IMR-90 (cell line): ENCODE measurements around the gene CHST8. TPM values are rescaled to one million over a fixed set of nuclear protein-coding genes. Genes with fewer than 3 reads are reported as not detected.
A peak's percentile ranks its signal among the peaks of the same experiment; 100 is the strongest.

Source experiments
- ATAC-seq: fragments of 200-7000 bp; cut with Tn5 transposase; 2 replicates; pipeline ENCODE4 v1.9.1; 2020; ENCODE audit warnings: low read depth, mild to moderate bottlenecking, moderate library complexity
- BruUV-seq: library from RNA; stranded (reverse); fragments of 400-500 nt; replicated peaks from 2 replicates; lab custom pipeline; 2021; lab: Mats Ljungman, UMichigan
- CTCF ChIA-PET: fragments of 300-600 bp; formaldehyde crosslinking; extraction: SDS; loops from one replicate; lab custom pipeline; 2021; ENCODE audit warnings: antibody characterized with exemption; lab: Yijun Ruan, JAX
- POLR2A ChIA-PET: fragments of 300-600 bp; sonication (Branson Sonifier 250); formaldehyde crosslinking; loops from one replicate; lab custom pipeline; 2022; ENCODE audit warnings: antibody characterized with exemption; ENCODE audit not compliant: unreplicated experiment; lab: Charles Lee
- DNase-seq: peaks from one replicate; pipeline ENCODE4 v3.0.0; 2013
- H2AFZ ChIP-seq: replicated peaks from 2 replicates; pipeline ENCODE3; 2013; ENCODE audit warnings: low read length, mild to moderate bottlenecking; ENCODE audit not compliant: poor library complexity
- H2AK5ac ChIP-seq: 2 replicates; pipeline ENCODE4 v1.6.1; 2013; ENCODE audit warnings: low read depth, low read length, inconsistent platforms
- H2AK9ac ChIP-seq: replicated peaks from 2 replicates; pipeline ENCODE3; 2013; ENCODE audit warnings: mild to moderate bottlenecking, low read depth, low read length, moderate library complexity; ENCODE audit not compliant: poor library complexity
- H2BK120ac ChIP-seq: 2 replicates; pipeline ENCODE4 v1.6.1; 2013; ENCODE audit warnings: low read depth, low read length, inconsistent platforms
- H2BK15ac ChIP-seq: 3 replicates; pipeline ENCODE4 v1.6.1; 2013; ENCODE audit warnings: low read depth, low read length, inconsistent platforms
- H2BK20ac ChIP-seq: 2 replicates; pipeline ENCODE4 v1.6.1; 2013; ENCODE audit warnings: low read depth, mild to moderate bottlenecking, inconsistent platforms, low read length, moderate library complexity
- H2BK5ac ChIP-seq: 2 replicates; pipeline ENCODE4 v1.6.1; 2013; ENCODE audit warnings: mild to moderate bottlenecking, low read depth, low read length, inconsistent platforms; ENCODE audit not compliant: poor library complexity, severe bottlenecking
- H3K14ac ChIP-seq: replicated peaks from 2 replicates; pipeline ENCODE4 v1.6.1; 2013; ENCODE audit warnings: low read depth, low read length, inconsistent platforms
- H3K18ac ChIP-seq: 2 replicates; pipeline ENCODE4 v1.6.1; 2013; ENCODE audit warnings: low read depth, low read length, control low read depth
- H3K23ac ChIP-seq: 2 replicates; pipeline ENCODE4 v1.6.1; 2013; ENCODE audit warnings: low read depth, low read length, inconsistent platforms
- H3K27ac ChIP-seq: 2 replicates; pipeline ENCODE4 v1.5.1; 2013; ENCODE audit warnings: mild to moderate bottlenecking, control low read depth, low read length; ENCODE audit not compliant: insufficient read depth
- H3K27me3 ChIP-seq: 2 replicates; pipeline ENCODE4 v1.6.1; 2013; ENCODE audit warnings: low read length; ENCODE audit not compliant: control insufficient read depth, insufficient read depth
- H3K36me3 ChIP-seq: 2 replicates; pipeline ENCODE4 v1.6.1; 2013; ENCODE audit warnings: low read length, mixed read lengths; ENCODE audit not compliant: control insufficient read depth, insufficient read depth
- H3K4ac ChIP-seq: 2 replicates; pipeline ENCODE4 v1.6.1; 2013; ENCODE audit warnings: low read depth, low read length, inconsistent platforms
- H3K4me1 ChIP-seq: 2 replicates; pipeline ENCODE4 v1.6.1; 2013; ENCODE audit warnings: low read length, mixed read lengths; ENCODE audit not compliant: control insufficient read depth, insufficient read depth
- H3K4me2 ChIP-seq: 2 replicates; pipeline ENCODE4 v1.6.1; 2013; ENCODE audit warnings: low read depth, mild to moderate bottlenecking, control low read depth, low read length, moderate library complexity
- H3K4me3 ChIP-seq: 2 replicates; pipeline ENCODE4 v1.5.1; 2013; ENCODE audit warnings: low read depth, mild to moderate bottlenecking, control low read depth, low read length, moderate library complexity; ENCODE audit not compliant: insufficient read depth
- H3K56ac ChIP-seq: 2 replicates; pipeline ENCODE4 v1.6.1; 2013; ENCODE audit warnings: low read length, inconsistent platforms; ENCODE audit not compliant: insufficient read depth; ENCODE audit errors: extremely low read depth
- H3K79me1 ChIP-seq, 2 experiments: 2 replicates each; pipeline ENCODE4 v1.6.1; 2013; ENCODE audit warnings: low read length in 2 of 2, inconsistent platforms in 1 of 2, low read depth in 1 of 2
- H3K9ac ChIP-seq: 2 replicates; pipeline ENCODE4 v1.6.1; 2013; ENCODE audit warnings: low read depth, low read length, control low read depth
- H3K9me1 ChIP-seq: 2 replicates; pipeline ENCODE4 v1.6.1; 2013; ENCODE audit warnings: low read length, inconsistent platforms; ENCODE audit not compliant: insufficient read depth
- H3K9me3 ChIP-seq: 2 replicates; pipeline ENCODE4 v1.6.1; 2013; ENCODE audit warnings: low read length; ENCODE audit not compliant: control insufficient read depth, insufficient read depth
- H4K20me1 ChIP-seq: 2 replicates; pipeline ENCODE4 v1.6.1; 2013; ENCODE audit warnings: low read length, inconsistent platforms; ENCODE audit not compliant: insufficient read depth
- H4K5ac ChIP-seq: 2 replicates; pipeline ENCODE4 v1.6.1; 2013; ENCODE audit warnings: mild to moderate bottlenecking, low read depth, low read length, control low read depth
- H4K8ac ChIP-seq, 2 experiments: 2 replicates each; pipeline ENCODE4 v1.6.1; 2013; ENCODE audit warnings: low read depth in 2 of 2, low read length in 2 of 2, control low read depth in 1 of 2, inconsistent platforms in 1 of 2
- H4K91ac ChIP-seq: 2 replicates; pipeline ENCODE4 v1.6.1; 2013; ENCODE audit warnings: low read depth, low read length, inconsistent platforms; ENCODE audit not compliant: insufficient read depth
- BHLHE40 ChIP-seq: fragments of 150-350 bp; IDR thresholded peaks from 2 replicates; pipeline ENCODE4 v1.6.1; 2016; ENCODE audit warnings: mild to moderate bottlenecking, low read depth, low read length
- CEBPB ChIP-seq: IDR thresholded peaks from 2 replicates; pipeline ENCODE4 v1.6.1; 2012; ENCODE audit warnings: low read depth, low read length, improper control_type of control experiment
- CHD1 ChIP-seq: IDR thresholded peaks from 2 replicates; pipeline ENCODE4 v1.6.1; 2012; ENCODE audit warnings: low read depth, low read length, improper control_type of control experiment
- ELK1 ChIP-seq: fragments of 150-350 bp; IDR thresholded peaks from 2 replicates; pipeline ENCODE4 v1.6.1; 2016; ENCODE audit warnings: low read depth, mild to moderate bottlenecking, low read length, moderate library complexity, borderline replicate concordance
- MAFK ChIP-seq: IDR thresholded peaks from 2 replicates; pipeline ENCODE4 v1.6.1; 2012; ENCODE audit warnings: low read depth, low read length, improper control_type of control experiment
- MAZ ChIP-seq: IDR thresholded peaks from 2 replicates; pipeline ENCODE4 v1.6.1; 2012; ENCODE audit warnings: low read depth, mild to moderate bottlenecking, low read length, improper control_type of control experiment, moderate library complexity, borderline replicate concordance
- MXI1 ChIP-seq: IDR thresholded peaks from 2 replicates; pipeline ENCODE4 v1.6.1; 2012; ENCODE audit warnings: low read depth, mild to moderate bottlenecking, low read length, moderate library complexity, borderline replicate concordance
- NFE2L2 ChIP-seq: fragments of 150-350 bp; IDR thresholded peaks from 2 replicates; pipeline ENCODE4 v1.6.1; 2016; ENCODE audit warnings: low read depth, mild to moderate bottlenecking, low read length
- POLR2A ChIP-seq: IDR thresholded peaks from 2 replicates; pipeline ENCODE4 v1.6.1; 2012; ENCODE audit warnings: mild to moderate bottlenecking, low read depth, low read length
- RAD21 ChIP-seq: IDR thresholded peaks from 2 replicates; pipeline ENCODE4 v1.6.1; 2012; ENCODE audit warnings: low read length, improper control_type of control experiment
- RCOR1 ChIP-seq: IDR thresholded peaks from 2 replicates; pipeline ENCODE4 v1.6.1; 2012; ENCODE audit warnings: mild to moderate bottlenecking, low read length, improper control_type of control experiment; ENCODE audit not compliant: insufficient replicate concordance
- RFX5 ChIP-seq: IDR thresholded peaks from 2 replicates; pipeline ENCODE4 v1.8.0; 2012; ENCODE audit warnings: low read depth, mild to moderate bottlenecking, low read length, moderate library complexity
- SMC3 ChIP-seq: fragments of 150-350 bp; IDR thresholded peaks from 2 replicates; pipeline ENCODE4 v1.6.1; 2016; ENCODE audit warnings: low read depth, mild to moderate bottlenecking, antibody characterized with exemption, low read length, moderate library complexity
- WGBS, 2 experiments: methylation state at CpG; one replicate each; pipeline versions ENCODE4 v1.1.5 to v1.1.7; 2013; ENCODE audit warnings: missing lambda C conversion rate in 2 of 2; ENCODE audit not compliant: insufficient read length in 1 of 2; ENCODE audit errors: extremely low coverage in 2 of 2; 5-methylcytosine and 5-hydroxymethylcytosine counted together
- dilution Hi-C: fragments of 300-500 bp; cut with HindIII; formaldehyde crosslinking; loops from one replicate; pipeline ENCODE4 v1.14.3; 2018; ENCODE audit warnings: low sequenced_read_pairs; ENCODE audit not compliant: unreplicated experiment
- in situ Hi-C: fragments of 300-500 bp; cut with MboI; formaldehyde crosslinking; loops from 3 replicates; pipeline ENCODE4 v1.14.3; 2019; ENCODE audit warnings: low sequenced_read_pairs, inconsistent platforms, mixed read lengths
- intact Hi-C: fragments of 100-400 bp; cut with micrococcal nuclease; formaldehyde crosslinking; loops from 2 replicates; pipeline ENCODE4 v1.10.0; 2022
- polyA plus RNA-seq, 3 experiments: library from polyadenylated mRNA; depleted of rRNA; stranded (reverse); fragments of >200 nt; gene quantifications; 2 replicates each; pipeline ENCODE4 v1.2.3, GENCODE V29; 2012; ENCODE audit warnings: low replicate concordance in 1 of 3
- total RNA-seq: library from RNA; depleted of rRNA; stranded (reverse); fragments of >200 nt; gene quantifications from 2 replicates; pipeline ENCODE4 v1.2.3, GENCODE V29; 2012
- TF ChIP-seq, protein P1 (sequence below): fragments of 150-350 bp; IDR thresholded peaks from 2 replicates; pipeline ENCODE4 v1.6.1; 2017; ENCODE audit warnings: mild to moderate bottlenecking, antibody characterized with exemption, low read length, low read depth
- TF ChIP-seq, protein P2 (sequence below): conservative IDR thresholded peaks from 2 replicates; pipeline ENCODE4 v1.5.1; 2012; ENCODE audit warnings: mild to moderate bottlenecking, low read depth, low read length, improper control_type of control experiment

Gene CHST8
- total and polyA plus RNA-seq, 2 of the 4 experiments (the other 2 are of a cell fraction): not detected

DNA sequence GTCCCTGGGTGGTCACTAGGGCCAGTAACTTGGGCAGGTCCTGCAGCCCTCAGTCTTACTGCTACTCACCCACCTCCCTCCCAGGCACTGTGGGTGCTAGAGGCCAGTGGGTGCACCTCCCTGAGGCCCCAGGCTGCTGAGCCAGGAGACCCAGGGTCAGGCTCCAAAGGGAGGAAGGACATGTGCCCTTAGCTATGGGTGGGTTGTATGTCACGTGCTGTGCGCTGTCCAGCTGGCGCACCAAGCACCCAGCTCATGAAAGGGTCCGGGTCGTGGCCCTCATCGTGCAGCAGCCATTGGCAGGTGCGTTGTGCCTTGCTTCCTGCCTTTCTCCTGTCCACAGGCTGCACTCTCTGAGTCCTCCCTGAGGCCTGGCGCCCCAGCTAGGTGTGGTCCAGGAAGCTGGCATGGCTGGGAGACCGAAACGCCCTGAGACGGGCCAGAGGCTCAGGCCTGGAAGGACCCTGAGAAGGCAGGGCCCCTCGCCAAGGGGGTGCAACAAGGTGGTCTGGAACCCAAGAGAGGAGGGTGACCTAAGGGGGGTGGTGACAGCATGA is 127.9 kb downstream of the CHST8 start:
- H3K9ac ChIP-seq: no peak overlapping the region
- no peaks in the 10 kb centered on the region for H4K20me1 ChIP-seq
- TF ChIP-seq, protein P1, sequence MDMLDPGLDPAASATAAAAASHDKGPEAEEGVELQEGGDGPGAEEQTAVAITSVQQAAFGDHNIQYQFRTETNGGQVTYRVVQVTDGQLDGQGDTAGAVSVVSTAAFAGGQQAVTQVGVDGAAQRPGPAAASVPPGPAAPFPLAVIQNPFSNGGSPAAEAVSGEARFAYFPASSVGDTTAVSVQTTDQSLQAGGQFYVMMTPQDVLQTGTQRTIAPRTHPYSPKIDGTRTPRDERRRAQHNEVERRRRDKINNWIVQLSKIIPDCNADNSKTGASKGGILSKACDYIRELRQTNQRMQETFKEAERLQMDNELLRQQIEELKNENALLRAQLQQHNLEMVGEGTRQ: no peak
- TF ChIP-seq SMC3 (no peak), POLR2A (no peak), BHLHE40 (no peak), CEBPB (no peak), RCOR1 (no peak), NFE2L2 (no peak), ELK1 (no peak), MXI1 (no peak), RFX5 (no peak), MAFK (no peak), MAZ (no peak), RAD21 (no peak), CHD1 (no peak)
- TF ChIP-seq, protein P2, sequence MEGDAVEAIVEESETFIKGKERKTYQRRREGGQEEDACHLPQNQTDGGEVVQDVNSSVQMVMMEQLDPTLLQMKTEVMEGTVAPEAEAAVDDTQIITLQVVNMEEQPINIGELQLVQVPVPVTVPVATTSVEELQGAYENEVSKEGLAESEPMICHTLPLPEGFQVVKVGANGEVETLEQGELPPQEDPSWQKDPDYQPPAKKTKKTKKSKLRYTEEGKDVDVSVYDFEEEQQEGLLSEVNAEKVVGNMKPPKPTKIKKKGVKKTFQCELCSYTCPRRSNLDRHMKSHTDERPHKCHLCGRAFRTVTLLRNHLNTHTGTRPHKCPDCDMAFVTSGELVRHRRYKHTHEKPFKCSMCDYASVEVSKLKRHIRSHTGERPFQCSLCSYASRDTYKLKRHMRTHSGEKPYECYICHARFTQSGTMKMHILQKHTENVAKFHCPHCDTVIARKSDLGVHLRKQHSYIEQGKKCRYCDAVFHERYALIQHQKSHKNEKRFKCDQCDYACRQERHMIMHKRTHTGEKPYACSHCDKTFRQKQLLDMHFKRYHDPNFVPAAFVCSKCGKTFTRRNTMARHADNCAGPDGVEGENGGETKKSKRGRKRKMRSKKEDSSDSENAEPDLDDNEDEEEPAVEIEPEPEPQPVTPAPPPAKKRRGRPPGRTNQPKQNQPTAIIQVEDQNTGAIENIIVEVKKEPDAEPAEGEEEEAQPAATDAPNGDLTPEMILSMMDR: no peak
- H2AK5ac ChIP-seq: no peak overlapping the region
- H2AK9ac ChIP-seq: no peak overlapping the region
- H3K18ac ChIP-seq: no peak overlapping the region
- no peaks in the 10 kb centered on the region for H3K36me3 ChIP-seq
- H3K23ac ChIP-seq: no peak overlapping the region
- no peaks in the 10 kb centered on the region for H3K4me1 ChIP-seq
- DNase-seq (no peak), ATAC-seq (no peak)
- no peak overlapping the region for H4K8ac ChIP-seq
- POLR2A ChIA-PET: no interaction called here
- H2BK15ac ChIP-seq: no peak overlapping the region
- H2BK120ac ChIP-seq: no peak overlapping the region
- H3K14ac ChIP-seq: no peak overlapping the region
- CTCF ChIA-PET: no interaction called here
- no peaks in the 10 kb centered on the region; the same call in 1 of the 2 replicates for H3K27me3 ChIP-seq
- H3K9me1 ChIP-seq: no peaks in the 10 kb centered on the region
- H2BK5ac ChIP-seq: no peak overlapping the region
- WGBS, 2 experiments: 81% methylated on average over 7 of the region's 12 CpGs; no CpG with 5 or more reads in 1 of the 2 experiments
- in situ Hi-C loops (no loop called here), dilution Hi-C loops (no loop called here), intact Hi-C loops (no loop called here)
- H3K4me3 ChIP-seq: no peak overlapping the region
- no peak overlapping the region for H3K4me2 ChIP-seq
- no peak overlapping the region for H4K91ac ChIP-seq
- H3K27ac ChIP-seq: no peak overlapping the region
- H3K4ac ChIP-seq: no peak overlapping the region
- H4K5ac ChIP-seq: no peak overlapping the region
- H3K79me1 ChIP-seq: no peaks in the 10 kb centered on the region
- H2BK20ac ChIP-seq: no peak overlapping the region
- H2AFZ ChIP-seq: peak overlapping the region; percentile 32
- no peaks in the 10 kb centered on the region for H3K9me3 ChIP-seq
- no TSS peak for BruUV-seq
- H3K56ac ChIP-seq: no peak overlapping the region
